Measurements from ENCODE around the gene RPS14.

DNA sequence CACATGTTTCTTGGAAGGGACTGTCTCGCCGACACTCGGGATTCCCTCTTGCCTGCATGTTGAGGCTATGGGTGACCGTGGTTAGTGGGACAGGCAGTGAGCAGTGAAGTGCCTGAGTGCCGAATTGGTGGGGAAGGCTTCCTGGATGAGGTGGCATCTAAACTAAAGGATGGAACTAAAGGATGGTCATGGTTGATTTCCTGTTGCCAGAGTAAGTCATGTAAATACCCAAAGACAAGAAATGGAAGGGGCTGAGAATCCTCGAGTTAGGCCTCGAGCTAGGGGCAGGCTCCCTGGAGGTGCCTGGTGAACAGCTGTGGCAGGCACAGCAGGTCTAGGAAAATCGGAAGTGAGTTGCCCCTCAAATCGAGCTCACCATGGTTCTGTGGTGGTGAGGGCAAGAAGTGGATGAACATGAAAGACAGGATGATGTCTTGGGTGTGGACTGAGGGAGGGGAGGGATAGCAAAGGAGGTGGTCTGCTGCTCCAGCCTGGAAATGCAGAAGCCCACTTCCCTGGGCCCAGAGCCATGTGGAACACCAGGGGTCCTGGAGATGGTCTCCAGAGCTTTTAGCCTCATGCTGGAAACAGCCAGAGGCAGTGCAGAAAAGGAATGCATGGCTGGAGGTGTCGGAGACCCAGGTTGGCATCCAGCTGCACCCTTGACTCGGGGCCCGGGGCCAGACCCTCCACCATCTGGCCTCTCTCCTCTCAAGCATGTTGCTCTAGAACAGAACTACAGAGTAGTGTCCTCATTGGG is 49.0 kb downstream of the RPS14 start:
- TF ChIP-seq, protein P1, sequence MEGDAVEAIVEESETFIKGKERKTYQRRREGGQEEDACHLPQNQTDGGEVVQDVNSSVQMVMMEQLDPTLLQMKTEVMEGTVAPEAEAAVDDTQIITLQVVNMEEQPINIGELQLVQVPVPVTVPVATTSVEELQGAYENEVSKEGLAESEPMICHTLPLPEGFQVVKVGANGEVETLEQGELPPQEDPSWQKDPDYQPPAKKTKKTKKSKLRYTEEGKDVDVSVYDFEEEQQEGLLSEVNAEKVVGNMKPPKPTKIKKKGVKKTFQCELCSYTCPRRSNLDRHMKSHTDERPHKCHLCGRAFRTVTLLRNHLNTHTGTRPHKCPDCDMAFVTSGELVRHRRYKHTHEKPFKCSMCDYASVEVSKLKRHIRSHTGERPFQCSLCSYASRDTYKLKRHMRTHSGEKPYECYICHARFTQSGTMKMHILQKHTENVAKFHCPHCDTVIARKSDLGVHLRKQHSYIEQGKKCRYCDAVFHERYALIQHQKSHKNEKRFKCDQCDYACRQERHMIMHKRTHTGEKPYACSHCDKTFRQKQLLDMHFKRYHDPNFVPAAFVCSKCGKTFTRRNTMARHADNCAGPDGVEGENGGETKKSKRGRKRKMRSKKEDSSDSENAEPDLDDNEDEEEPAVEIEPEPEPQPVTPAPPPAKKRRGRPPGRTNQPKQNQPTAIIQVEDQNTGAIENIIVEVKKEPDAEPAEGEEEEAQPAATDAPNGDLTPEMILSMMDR (conservative IDR thresholded peaks at IDR 0.05; ENCODE audit: low read depth, low read length) = no peak
- TF ChIP-seq EZH2 (IDR thresholded peaks at IDR 0.05; ENCODE audit: borderline replicate concordance, low read depth, low read length, poor library complexity, severe bottlenecking) = no peak
